CD4-positive, alpha-beta T cell (primary cell): ENCODE measurements around the gene TMEM179. TPM values are rescaled to one million over a fixed set of nuclear protein-coding genes. Genes with fewer than 3 reads are reported as not detected.

ENCODE experiments used
- ATAC-seq: fragments of 200-7000 bp; cut with Tn5 transposase; one replicate; pipeline ENCODE4 v1.10.0; 2022; ENCODE audit warnings: mild to moderate bottlenecking; ENCODE audit not compliant: poor library complexity
- CTCF ChIA-PET: fragments of 350-600 bp; sonication (Branson Sonifier 250); formaldehyde crosslinking; loops from one replicate; lab custom pipeline; 2021; ENCODE audit warnings: antibody characterized with exemption, inconsistent platforms; lab: Charles Lee
- POLR2A ChIA-PET: fragments of 350-600 bp; sonication (Branson Sonifier 250); formaldehyde crosslinking; loops from one replicate; lab custom pipeline; 2021; ENCODE audit warnings: antibody characterized with exemption, inconsistent platforms; lab: Charles Lee
- DNase-seq, 14 experiments: peaks; one replicate each; pipeline ENCODE4 v3.0.0-alpha.2; 2013 to 2020; ENCODE audit warnings: mixed read lengths in 2 of 14
- H3K27ac ChIP-seq, 2 donors: one replicate each; pipeline versions ENCODE4 v1.5.1 to v1.7.0; 2013; ENCODE audit warnings: low read length in 2 of 2, low read depth in 1 of 2, mild to moderate bottlenecking in 1 of 2
- H3K27me3 ChIP-seq, 2 experiments: 1 replicate in 1 of 2; 2 replicates in 1 of 2; pipeline versions ENCODE4 v1.6.1 to v1.7.0; 2013; ENCODE audit warnings: low read length in 2 of 2, control low read depth in 1 of 2, mild to moderate bottlenecking in 1 of 2, moderate library complexity in 1 of 2; ENCODE audit not compliant: insufficient read depth in 2 of 2, control insufficient read depth in 1 of 2
- H3K36me3 ChIP-seq: one replicate; pipeline ENCODE4 v1.6.1; 2013; ENCODE audit warnings: low read length, control low read depth; ENCODE audit not compliant: insufficient read depth
- H3K4me1 ChIP-seq: one replicate; pipeline ENCODE4 v1.6.1; 2013; ENCODE audit warnings: low read length, control low read depth; ENCODE audit not compliant: insufficient read depth
- H3K4me3 ChIP-seq: one replicate; pipeline ENCODE4 v1.5.1; 2013; ENCODE audit warnings: mild to moderate bottlenecking, low read length, moderate library complexity
- H3K9me3 ChIP-seq, 2 experiments: 1 replicate in 1 of 2; 2 replicates in 1 of 2; pipeline versions ENCODE4 v1.6.1 to v1.7.0; 2013; ENCODE audit warnings: low read length in 2 of 2, mild to moderate bottlenecking in 2 of 2, control low read depth in 1 of 2, moderate library complexity in 1 of 2; ENCODE audit not compliant: control insufficient read depth in 1 of 2, insufficient read depth in 1 of 2
- H3K27ac Mint-ChIP-seq: one replicate; pipeline ENCODE4 v1.8.0; 2020; ENCODE audit warnings: mixed read lengths
- H3K27me3 Mint-ChIP-seq: one replicate; pipeline ENCODE4 v1.8.0; 2021; ENCODE audit warnings: mixed read lengths
- H3K36me3 Mint-ChIP-seq: one replicate; pipeline ENCODE4 v1.8.0; 2021; ENCODE audit warnings: low read depth, mixed read lengths
- H3K4me1 Mint-ChIP-seq: one replicate; pipeline ENCODE4 v1.8.0; 2021; ENCODE audit warnings: low read depth, mixed read lengths
- H3K4me3 Mint-ChIP-seq: one replicate; pipeline ENCODE4 v1.8.0; 2020; ENCODE audit warnings: mild to moderate bottlenecking, mixed read lengths
- H3K9me3 Mint-ChIP-seq: one replicate; pipeline ENCODE4 v1.8.0; 2020; ENCODE audit warnings: mixed read lengths
- intact Hi-C, 2 experiments: fragments of 100-400 bp; cut with DNase I in 1 of 2; cut with micrococcal nuclease in 1 of 2; formaldehyde crosslinking; loops; one replicate each; pipeline versions ENCODE4 v1.15.1 to v1.9.0; 2023 to 2025; cut with DNase I, micrococcal nuclease
- total RNA-seq, 174 experiments: library from RNA in 2 of 174; stranded (reverse) in 2 of 174; gene quantifications; one replicate each; pipeline ENCODE4 v1.2.3 and lab custom pipeline; 2021 to 2026
- TF ChIP-seq, protein P1 (sequence below): fragments of 200-600 bp; IDR thresholded peaks from one replicate; pipeline ENCODE4 v1.8.0; 2022; ENCODE audit warnings: antibody characterized with exemption, mild to moderate bottlenecking

TMEM179 gene
- total RNA-seq, 2 experiments from 2014 or later = not detected

DNA sequence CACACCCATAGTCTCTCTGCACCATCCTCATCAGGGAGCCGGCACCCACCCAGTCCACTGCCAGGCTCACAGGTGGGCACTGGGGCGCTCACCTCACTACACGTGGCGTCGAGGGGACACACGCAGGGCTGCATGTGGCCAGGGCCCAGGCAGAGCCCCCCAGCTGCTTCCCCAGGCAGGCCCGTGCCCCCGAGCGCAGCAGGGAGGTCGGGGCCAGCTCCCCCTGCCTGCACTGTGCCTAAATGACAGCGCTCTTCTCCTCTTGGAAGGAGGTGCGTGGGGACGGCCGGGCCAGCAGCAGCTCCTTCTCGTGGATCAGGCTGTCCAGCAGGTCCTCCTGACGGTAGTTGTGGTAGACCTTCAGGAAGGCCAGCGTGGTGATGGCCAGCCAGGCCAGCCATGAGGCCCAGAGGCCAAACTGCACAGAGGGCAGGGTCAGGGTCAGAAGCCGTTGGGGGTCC, 11.3 kb downstream of the TMEM179 start:
- ATAC-seq = no peak
- intact Hi-C loops = no loop called here
- Mint-ChIP-seq H3K4me1 (no peaks in the 10 kb centered on the region), H3K27me3 (peaks cover 8% of the 10 kb centered on the region), H3K36me3 (no peaks in the 10 kb centered on the region), H3K27ac (no peak overlapping the region), H3K9me3 (no peaks in the 10 kb centered on the region), H3K4me3 (no peak overlapping the region)
- ChIA-PET CTCF (no interaction called here), POLR2A (no interaction called here)
- Histone ChIP-seq H3K9me3 (peaks cover 0 to 8% of the 10 kb centered on the region in 2 experiments), H3K4me1 (no peaks in the 10 kb centered on the region), H3K36me3 (no peaks in the 10 kb centered on the region), H3K27ac (no peak overlapping the region), H3K4me3 (no peak overlapping the region), H3K27me3 (no peaks in the 10 kb centered on the region)
- no peak for DNase-seq
- TF ChIP-seq, protein P1, sequence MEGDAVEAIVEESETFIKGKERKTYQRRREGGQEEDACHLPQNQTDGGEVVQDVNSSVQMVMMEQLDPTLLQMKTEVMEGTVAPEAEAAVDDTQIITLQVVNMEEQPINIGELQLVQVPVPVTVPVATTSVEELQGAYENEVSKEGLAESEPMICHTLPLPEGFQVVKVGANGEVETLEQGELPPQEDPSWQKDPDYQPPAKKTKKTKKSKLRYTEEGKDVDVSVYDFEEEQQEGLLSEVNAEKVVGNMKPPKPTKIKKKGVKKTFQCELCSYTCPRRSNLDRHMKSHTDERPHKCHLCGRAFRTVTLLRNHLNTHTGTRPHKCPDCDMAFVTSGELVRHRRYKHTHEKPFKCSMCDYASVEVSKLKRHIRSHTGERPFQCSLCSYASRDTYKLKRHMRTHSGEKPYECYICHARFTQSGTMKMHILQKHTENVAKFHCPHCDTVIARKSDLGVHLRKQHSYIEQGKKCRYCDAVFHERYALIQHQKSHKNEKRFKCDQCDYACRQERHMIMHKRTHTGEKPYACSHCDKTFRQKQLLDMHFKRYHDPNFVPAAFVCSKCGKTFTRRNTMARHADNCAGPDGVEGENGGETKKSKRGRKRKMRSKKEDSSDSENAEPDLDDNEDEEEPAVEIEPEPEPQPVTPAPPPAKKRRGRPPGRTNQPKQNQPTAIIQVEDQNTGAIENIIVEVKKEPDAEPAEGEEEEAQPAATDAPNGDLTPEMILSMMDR = no peak

DNA sequence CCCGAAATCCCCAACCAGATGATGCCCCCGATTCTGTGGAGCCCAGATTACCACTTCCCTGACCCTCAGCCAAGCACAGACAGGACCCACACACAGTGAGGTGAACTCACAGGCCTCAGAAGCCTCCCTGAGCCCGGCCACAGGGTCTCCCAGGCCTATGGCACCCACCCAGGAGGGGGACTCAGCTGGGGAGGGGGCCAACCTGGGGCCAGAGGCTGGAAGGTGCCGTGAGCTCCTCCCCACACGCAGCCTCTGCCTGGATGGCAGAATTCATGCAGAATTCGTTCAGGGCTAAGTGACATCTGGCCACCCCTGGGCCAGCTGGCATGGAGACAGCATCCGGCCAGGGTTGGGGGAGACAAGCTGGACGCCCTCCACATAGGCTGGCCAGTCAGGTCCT, 11.8 kb downstream of the TMEM179 start:
- Histone ChIP-seq H3K27me3 (no peaks in the 10 kb centered on the region), H3K9me3 (peaks cover 0 to 8% of the 10 kb centered on the region in 2 experiments), H3K27ac (no peak overlapping the region), H3K4me1 (no peaks in the 10 kb centered on the region), H3K36me3 (no peaks in the 10 kb centered on the region), H3K4me3 (no peak overlapping the region)
- DNase-seq (no peak), ATAC-seq (no peak)
- intact Hi-C loops = no loop called here
- Mint-ChIP-seq H3K9me3 (no peaks in the 10 kb centered on the region), H3K27me3 (peaks cover 8% of the 10 kb centered on the region), H3K4me1 (no peaks in the 10 kb centered on the region), H3K4me3 (no peak overlapping the region), H3K27ac (no peak overlapping the region), H3K36me3 (no peaks in the 10 kb centered on the region)
- TF ChIP-seq, protein P1 = no peak
- POLR2A ChIA-PET = no interaction called here
- CTCF ChIA-PET = no interaction called here

DNA sequence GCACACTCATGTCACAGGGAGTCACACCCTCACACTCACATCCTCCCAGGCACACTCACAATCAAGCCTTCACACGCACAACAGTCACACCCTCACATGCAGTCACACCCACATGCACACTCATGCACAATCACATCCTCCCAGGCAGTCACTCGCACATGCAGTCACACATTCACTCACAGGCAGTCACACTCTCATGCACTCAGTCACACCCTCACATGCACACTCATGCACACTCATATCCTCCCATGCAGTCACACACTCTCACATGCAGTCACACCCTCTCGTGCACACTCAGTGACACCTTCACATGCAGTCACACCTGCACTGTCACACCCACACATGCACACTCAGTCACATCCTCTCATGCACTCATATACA, 12.3 kb downstream of the TMEM179 start:
- no peaks in the 10 kb centered on the region for H3K4me1 Mint-ChIP-seq
- Histone ChIP-seq H3K36me3 (no peaks in the 10 kb centered on the region), H3K4me3 (no peak overlapping the region), H3K4me1 (no peaks in the 10 kb centered on the region), H3K9me3 (peaks cover 0 to 8% of the 10 kb centered on the region in 2 experiments), H3K27me3 (no peaks in the 10 kb centered on the region), H3K27ac (no peak overlapping the region)
- H3K27ac Mint-ChIP-seq = no peak overlapping the region
- no peak for ATAC-seq
- intact Hi-C loops = no loop called here
- CTCF ChIA-PET = no interaction called here
- H3K27me3 Mint-ChIP-seq = peaks cover 8% of the 10 kb centered on the region
- H3K9me3 Mint-ChIP-seq = no peaks in the 10 kb centered on the region
- DNase-seq = no peak
- TF ChIP-seq, protein P1 = no peak
- POLR2A ChIA-PET = no interaction called here
- H3K4me3 Mint-ChIP-seq = no peak overlapping the region
- no peaks in the 10 kb centered on the region for H3K36me3 Mint-ChIP-seq
